Measurements from ENCODE around the gene TGIF2.
A peak's percentile ranks its signal among the peaks of the same experiment; 100 is the strongest.
"Not testable (repeated sequence)": the region's sequence is repeated elsewhere in the genome, so short reads cannot be mapped to it uniquely, and the experiment has no call there.

TGIF2 gene

DNA sequence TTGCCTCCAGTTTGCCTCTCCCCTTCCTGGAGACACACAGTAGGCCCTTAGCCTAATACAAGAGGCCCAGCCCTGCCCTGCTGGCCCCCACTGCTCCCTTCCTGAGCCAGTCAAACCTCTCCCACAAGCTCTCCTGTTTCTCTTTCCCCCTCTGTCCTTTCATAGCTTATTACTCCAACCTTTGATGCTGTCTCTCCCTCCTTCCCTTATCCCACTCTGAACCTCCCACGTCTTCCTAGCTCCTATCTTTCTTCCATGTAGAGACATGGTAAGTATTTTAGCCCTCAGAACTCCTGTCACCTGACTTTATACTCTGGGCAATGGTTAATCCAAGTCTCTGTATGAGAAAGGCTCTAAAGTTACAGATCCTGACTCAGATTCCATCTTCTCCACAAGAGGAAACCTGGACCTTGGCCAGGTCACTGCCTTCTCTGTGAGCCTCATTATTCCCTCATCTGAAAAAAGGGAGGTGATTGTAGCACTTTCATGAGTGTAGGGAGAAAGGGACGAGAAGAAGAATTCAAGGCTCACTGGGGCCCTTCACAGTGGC lies 6.7 kb downstream of the TGIF2 start:
- DNase-seq (ENCODE audit: low read depth): no peak

DNA sequence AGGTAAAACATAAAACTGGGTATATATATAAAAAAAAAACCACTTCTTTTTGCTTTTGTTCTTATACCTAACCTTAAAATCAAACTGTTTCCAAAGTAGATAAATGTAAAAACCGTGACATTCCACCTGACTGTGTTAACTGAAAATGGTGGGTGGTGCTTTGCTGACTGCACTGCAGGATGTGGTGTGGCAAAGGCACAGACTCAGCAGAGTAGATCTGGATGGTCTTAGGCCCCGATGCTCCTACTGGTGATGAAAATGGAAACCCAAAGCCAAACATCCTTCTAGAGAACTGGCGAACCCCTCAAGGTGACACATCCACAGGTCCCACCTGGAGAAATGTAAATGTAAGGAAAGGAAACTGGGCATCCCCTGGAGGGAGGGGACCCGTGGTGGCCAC lies 8.9 kb downstream of the TGIF2 start:
- DNase-seq (ENCODE audit: low read depth): no peak

DNA sequence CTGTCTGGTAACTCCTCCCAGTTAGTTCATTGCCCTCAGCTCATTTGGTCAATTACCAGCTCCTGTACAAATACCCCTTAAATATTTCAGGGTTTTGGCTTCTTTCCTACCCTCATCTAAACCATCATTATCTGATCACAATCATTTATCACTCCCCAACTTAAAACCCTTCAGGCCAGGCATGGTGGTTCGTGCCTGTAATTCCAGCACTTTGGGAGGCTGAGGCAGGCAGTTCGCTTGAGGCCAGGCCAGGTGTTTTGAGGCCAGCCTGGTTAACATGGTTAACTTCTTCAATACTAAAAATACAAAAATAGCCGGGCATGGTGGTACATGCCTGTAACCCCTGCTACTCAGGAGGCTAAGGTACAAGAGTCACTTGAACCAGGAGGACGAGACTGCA lies 9.4 kb downstream of the TGIF2 start:
- DNase-seq (ENCODE audit: low read depth): no peak

DNA sequence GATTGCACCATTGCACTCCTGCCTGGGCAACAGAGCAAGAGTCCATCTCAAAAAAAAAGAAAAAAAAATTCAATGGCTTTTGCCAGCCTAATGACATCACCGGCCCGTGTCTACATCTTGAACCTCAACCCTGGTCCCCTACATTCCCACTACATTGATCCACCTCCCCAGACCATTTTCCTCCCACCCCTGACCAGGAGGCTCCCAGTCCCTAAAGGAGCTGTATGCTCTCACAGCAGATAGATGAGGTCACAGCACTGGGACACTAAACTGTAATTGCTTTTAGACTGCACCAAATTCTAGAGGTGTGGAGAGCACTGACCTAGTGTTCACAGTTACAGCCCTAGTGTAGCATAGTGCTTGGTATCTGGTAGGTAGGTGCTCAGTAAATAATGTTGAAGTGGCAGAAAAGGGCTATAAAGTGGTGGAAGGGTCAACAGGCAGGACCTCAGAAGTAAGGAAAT lies 10.7 kb downstream of the TGIF2 start:
- no peak for DNase-seq (ENCODE audit: low read depth)

DNA sequence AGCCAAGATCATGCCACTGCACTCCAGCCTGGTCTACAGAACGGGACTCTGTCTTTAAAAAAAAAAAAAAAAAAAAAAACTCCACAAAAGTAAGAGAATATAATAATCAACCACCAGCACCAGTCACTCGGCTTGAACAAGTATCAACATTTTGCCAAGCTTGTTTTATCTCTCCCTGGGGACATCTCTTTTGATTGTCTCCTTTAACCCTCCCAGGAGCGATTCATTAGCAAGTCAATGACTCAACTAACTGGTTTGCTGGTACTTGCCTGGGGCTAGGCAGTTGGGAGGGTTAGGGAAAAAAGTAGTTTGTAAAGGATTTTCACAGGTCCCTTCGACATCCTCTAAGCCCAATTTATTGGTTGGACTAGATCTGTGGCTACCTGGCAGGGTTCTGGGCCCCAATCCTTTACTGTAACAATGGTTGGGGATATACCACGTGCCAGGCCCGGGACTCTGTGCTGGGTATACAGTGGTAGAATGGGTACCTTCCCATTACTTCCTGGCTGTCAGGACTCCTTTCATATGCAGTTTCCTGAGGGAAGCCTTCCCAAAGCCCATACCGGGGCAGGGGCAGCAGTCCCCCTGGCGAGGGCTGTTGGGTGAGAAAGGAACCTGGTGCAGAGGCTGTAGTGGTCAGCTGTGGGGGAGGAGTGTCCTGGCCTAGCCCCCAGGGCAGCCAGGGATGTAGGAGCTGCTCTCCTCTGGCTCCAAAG lies 12.2 kb downstream of the TGIF2 start:
- DNase-seq (ENCODE audit: low read depth): peak; percentile 58

DNA sequence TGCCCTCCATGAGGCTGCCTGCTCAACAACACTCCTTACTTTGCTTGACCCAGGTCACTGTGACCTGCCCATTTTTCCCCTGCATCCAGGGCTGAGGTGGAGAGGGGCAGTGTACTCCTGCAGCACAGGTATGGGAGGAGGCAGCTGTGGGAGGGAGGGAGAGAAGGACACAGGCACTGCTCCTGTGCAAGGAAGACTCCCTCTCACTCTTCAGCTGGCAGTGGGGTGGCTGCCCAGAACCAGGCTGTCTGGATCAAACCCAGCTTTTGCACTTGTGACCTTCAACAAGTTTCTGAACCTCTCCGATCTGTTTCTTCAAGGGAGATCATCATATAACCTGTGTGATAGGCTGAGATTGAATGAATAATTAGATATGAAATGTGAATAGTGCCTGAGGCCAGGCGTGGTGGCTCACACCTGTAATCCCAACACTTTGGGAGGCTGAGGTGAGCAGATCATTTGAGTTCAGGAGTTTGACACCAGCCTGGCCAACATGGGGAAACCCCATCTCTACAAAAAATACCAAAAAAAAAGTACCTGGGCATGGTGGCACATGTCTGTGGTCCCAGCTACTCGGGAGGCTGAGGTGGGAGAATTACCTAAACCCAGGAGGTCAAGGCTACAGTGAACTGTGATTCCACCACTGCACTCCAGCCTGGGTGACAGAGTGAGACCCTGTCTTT lies 14.1 kb downstream of the TGIF2 start:
- no peak for DNase-seq (ENCODE audit: low read depth)

DNA sequence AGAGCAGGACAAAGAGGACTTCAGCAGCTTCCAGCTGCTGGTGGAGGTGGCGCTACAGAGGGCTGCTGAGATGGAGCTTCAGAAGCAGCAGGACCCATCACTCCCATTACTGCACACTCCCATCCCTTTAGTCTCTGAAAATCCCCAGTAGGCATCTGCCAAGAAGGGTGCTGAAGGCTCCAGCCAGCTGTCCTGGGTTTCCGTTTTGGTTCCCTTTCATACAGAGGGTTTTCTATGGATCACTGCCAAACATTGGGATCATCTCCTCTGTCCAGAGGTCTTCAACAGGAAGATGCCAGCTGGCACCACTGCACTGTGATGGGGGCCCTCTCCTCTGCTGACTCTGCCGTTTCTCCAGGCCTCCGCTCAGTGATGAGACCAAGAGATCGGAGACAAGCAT lies 17.9 kb downstream of the TGIF2 start:
- no peak for DNase-seq (ENCODE audit: low read depth)

DNA sequence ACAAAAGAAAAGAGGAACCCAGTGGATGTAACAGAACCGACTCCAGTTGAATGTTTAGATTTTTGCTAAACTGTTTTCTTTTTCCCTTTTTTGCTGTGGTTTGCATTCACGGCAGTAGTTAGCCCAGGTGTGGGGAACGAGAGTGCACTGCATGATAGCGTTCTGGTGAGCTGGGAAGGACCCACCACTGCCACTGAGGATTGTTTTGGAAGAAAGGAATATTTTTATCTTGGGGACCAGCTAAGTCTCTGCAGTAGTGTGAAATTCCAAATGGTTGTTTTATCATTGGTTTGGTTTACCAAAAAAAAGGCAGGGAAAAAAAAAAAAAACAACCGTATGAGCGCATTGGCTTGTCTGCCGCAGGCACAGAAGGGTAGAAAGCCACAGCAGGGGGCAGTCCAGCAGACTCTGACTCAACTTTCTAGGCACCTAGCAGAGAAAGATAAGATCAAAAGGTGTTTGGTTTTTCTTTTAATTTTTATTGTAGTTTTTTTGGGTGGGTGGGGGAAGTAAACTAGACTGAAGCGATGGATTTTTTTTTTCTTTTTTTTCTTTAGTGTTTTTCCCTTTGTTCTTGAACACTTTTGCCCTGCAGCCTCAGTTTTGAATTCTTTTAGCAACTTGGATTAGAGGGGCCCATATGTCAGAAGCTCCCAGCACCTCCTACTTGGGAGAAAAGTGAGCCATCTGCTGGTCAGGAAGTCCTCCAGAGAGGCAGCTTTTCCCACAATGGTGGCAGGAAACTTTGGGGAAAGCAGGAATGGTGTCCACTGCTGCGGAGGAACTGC lies 18.7 kb downstream of the TGIF2 start:
- no peak for DNase-seq (ENCODE audit: low read depth)

DNA sequence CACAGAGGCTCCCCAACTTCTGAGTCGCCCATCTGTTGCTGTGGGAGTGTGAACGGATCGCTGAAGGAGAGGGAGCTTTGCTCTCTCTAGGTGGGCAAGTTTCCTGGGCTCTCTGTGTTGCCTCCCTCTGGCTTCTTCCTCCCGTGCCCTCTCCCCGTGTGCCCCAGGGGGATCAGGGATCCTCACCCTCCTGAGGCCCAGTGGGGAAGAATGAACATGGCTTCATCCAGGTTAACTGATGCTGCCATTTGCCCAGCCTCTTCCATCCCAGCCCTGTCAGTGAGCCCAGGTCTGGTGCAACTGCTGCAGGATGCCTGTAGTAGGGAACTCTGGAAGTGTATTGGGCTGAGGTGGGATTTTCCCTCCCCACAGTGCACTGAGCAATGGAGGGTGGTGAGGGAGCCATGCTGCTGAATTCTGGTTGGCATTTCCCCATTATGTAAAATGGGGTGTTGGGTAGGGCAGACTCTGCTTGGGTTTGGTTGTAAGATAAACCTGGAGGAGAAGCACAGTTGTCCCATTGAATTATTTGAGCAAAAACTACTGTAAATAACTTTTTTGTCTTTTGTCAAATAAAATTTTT lies 20.0 kb downstream of the TGIF2 start:
- DNase-seq (ENCODE audit: low read depth): no peak

DNA sequence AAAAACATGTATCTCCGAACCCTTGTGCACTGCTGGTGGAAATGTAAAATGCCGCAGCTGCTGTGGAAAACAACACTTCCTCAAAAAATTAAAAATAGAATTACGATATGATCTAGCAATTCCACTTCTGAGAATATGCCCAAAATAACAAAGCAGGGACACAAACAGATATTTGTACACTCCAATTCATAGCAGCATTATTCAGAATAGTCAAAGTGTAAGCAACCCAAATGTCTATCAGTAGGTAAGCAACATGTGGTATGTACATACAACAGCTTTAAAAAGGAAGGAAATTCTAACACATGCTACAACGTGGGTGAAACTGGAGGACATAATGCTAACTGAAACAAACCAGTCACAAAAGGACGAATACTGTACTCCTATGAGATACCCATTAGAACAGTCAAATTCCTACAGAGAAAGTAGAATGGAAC lies 26.5 kb downstream of the TGIF2 start:
- DNase-seq (ENCODE audit: low read depth): no peak

DNA sequence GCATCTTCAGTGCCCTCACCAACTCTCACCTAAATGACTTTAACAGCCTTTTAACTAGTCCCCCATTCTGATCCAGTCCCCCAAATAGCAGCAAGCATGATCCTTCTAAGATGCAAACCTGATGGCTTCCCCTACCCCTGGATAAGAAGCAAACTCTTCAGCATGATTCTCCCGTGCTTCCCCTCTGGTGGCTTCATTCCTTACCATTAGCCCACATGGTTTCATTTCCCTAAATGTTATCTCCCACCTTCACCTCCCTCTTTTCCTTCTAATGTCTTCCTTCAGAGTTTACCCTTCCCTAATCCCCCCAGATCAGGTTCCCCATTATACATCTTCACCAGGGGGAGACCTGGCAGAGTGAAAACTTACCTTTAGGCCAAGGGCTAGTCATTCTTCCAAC lies 28.1 kb downstream of the TGIF2 start:
- DNase-seq (ENCODE audit: low read depth): no peak

DNA sequence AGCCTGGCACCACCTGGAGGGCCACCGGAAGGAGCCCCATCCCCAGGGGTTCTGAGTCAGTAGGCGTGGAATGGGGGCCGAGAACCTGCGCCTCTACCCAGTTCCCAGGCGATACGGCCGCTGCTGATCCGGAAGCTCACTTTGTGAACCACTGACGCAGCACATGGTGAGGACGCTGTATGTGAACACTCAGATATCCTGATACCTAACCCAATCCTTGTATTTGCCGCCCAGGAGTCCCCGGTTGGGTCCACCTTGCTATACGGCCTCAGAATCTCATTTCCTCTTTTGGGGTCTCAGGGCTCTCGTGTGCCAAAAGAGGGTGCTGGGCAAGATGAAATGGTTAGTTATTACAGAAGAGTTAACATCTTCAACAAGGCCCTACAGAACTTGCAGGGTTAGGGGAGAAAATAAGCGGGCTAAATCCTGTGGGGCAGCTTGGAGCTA lies 31.6 kb downstream of the TGIF2 start:
- no peak for DNase-seq (ENCODE audit: low read depth)

DNA sequence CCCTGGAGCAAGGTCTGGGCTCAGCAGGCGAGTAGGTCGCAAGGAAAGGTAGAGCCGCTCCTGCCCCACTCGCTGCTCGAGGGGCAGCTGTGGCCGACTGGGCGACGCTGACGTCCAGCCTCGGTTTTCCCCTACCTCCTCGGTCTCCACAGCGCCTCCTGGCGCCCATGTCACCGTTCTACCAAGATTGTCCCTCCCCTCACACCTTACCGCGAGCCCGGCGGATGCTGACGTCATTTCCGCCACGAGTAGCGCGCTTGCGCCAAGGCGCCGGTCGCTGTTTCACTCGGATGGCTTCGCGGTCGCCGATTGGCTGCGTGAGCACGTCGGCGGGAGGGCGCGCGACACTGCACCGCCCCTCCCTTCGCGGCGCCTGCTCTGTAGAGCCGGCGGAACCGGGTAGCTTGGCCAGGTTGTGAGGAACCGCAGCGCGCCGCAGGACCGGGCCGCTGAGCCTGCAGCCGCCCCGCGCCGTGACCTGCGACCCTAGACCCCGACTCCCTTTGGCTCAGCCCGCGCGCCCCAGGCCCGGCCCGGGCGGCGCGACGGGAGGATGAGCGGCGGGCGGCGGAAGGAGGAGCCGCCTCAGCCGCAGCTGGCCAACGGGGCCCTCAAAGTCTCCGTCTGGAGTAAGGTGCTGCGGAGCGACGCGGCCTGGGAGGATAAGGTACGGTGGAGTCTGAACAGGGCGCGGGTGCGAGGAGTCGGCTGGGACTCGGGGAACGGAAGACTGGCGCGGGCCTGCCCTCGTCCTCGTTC lies 32.2 kb downstream of the TGIF2 start, which contains the start of gene RAB5IF:
Gene RAB5IF, plus strand, starts transcription at position 381 of the 759 bp plus-strand sequence. Its CDS starts 173 bp downstream, at position 554.
- peak; percentile 82 for DNase-seq (ENCODE audit: low read depth)

DNA sequence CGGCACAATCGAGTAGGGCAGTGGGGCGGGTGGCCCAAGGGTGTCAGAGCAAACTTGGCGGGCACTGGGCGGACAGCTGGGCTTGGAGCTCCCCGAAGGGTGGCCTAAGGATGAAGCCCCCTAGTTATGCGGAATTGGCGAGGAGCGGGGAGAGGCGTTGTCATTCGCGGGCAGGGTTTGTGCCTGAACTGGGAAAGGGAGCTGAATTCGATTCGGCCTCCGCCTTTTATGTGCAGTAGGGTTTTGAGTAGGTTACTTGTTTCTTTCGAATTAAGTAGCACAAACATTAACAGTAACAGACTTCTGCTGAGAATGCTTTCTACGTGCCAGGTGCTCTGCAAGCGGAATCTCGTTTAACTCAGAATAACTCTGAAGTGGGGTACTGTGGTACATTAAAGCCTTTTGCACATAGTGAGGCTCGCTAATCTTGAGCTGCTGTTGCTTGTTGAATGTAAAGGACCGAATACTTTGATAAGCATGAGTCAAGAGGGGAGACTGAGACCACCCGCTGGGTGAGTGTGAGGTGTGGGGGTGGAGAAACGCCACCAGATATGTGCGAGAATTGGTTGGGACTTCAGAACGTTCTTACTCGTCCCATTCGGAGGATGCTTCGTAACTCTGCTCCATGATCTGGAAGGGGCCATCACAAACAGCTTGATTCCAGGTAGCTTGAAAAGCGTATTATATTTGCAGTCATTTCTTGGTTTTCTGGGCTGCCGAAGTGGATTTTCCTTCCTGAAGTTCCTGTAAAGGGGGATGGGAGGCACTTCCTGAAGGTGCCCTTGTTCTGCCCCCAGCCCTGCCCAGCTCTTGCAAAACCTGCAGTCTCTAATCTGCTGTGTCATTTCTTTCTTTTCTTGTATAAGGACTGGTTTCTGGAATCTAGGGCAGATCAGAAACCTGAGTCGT lies 33.0 kb downstream of the TGIF2 start:
- DNase-seq (ENCODE audit: low read depth): no peak

DNA sequence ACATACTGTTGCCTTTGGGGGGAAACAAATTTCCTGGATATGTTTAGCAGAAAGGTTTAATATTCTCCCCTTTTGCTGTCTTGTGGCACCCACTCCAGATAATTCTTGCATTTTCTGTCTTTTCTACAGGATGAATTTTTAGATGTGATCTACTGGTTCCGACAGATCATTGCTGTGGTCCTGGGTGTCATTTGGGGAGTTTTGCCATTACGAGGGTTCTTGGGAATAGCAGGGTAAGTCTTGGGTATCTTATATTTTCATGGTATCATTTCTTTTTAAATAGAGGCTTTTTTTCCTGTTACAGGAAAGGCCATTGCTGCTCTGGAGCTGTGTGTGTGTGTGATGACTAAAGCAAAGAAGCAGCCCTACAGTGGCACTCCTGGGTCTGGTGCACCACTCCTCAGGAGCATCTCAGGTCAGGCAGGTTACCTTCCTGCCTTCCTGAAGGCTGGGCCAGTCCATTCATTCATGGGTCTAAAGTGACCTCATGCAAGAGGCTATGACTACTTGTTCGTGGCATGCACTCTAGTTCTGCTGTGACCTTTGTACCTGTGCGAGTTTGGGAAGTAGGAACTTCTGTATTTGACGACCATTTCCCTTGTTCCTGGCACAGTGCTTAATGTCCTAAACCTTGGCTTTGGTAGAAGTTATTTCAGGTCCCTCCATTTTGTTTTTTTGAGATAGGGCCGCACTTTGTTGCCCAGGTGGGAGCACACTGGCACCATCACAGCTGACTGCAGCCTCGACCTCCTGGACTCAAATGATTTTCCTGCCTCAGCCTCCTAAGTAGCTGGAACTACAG lies 34.4 kb downstream of the TGIF2 start:
- no peak for DNase-seq (ENCODE audit: low read depth)

DNA sequence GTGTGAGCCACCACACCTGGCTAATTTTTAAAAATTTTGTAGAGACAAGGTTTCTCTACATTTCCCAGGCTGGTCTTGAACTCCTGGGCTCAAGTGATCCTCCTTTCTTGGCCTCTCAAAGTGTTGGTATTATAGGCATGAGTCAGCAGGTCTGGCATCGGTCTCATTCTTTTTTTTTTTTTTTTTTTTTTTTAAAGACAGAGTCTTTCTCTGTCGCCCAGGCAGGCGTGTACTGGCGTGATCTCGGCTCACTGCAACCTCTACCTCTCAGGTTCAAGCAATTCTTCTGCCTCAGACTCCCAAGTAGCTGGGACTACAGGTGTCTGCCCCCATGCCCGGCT lies 35.0 kb downstream of the TGIF2 start:
- not testable (repeated sequence) for DNase-seq (ENCODE audit: low read depth)

DNA sequence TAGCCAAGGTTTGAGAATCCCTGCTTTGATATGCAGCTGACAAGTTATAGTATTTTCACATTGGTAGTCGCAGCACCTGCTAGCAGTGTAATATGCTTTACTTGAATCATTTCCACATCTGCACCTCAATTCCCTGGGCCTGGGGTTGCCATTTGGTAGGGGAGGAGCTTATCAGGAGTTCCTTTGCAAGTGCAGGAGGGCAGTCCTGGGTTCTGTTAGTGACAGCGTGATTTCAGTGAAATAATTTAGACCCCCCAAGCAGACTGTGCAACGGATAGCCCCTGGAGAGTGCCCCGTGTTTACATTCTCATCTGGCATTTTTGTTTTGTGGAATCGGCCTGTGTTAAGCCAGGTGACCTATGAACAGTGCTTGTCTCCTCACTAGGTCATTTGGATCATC lies 38.2 kb downstream of the TGIF2 start:
- DNase-seq (ENCODE audit: low read depth): no peak

DNA sequence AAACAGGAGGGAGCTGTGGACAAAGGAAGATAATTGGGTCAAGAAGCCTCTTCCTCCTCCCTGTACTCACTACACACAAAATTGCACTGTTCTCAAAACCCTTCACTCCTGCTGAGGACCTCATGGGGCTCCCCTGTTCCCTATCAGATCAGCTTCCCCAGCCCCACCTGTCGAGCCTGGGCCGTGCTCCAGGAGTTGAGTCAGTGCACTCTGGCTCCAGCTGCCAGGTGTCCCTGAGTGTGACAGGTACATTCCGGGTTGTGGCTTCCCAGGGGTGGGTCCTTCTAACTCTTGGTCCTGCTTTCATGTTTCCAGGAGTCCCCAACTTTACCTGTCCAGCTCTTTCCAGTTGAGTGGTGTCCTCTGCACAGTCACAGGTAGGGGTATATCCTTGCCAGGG lies 40.6 kb downstream of the TGIF2 start:
- no peak for DNase-seq (ENCODE audit: low read depth)

DNA sequence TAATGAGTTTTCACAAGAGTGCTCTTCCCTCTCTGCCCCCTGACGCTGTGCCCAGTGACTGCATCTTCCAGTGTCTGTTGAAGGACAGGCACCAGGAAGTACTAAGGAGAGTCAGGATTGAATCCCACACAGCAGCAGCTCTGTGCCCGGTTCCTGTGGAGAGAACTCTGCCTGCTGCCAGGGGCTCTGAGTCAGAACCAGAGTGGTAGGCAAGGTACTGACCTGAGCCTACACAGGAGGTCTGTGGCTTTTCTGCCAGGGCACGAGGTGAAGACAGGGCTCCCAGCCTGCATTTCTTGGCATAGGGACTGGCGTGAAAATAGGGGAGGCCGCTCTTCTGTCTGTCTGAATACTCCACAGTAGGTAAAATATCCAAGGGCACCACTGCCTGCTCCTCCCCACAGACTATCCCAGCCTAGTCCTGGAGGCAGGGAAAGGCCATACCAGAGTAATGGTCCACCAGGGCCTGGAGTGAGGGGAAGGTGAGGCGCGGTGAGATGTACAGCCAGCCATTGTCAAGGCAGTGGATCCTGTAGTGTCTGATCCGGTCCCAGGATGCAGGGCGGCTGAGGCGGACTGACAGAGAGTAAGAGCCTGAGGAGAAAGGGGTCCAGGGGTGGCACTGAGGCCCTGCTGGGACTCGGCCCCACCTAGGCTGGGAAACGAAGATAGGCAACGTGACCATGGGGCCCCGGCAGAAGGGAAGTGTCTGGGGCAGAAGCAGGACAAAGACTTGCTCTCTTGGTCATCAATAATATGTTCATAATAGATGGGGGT lies 41.6 kb downstream of the TGIF2 start:
- no peak for DNase-seq (ENCODE audit: low read depth)
